HG02763 (cell line): ENCODE measurements around the gene ANAPC5.

Experiments
- ATAC-seq: cut with Tn5 transposase; IDR thresholded peaks from one replicate; pipeline ENCODE4 v1.9.1; 2021; ENCODE audit warnings: mild to moderate bottlenecking, moderate library complexity; ENCODE audit not compliant: unreplicated experiment

ANAPC5 gene

GRCh38 chr12:121371404-121371803, 19.2 kb upstream of the ANAPC5 start:
- no peak for ATAC-seq

- ATAC-seq: no peak
Observed at GRCh38 chr12:121366063-121366459, 13.8 kb upstream of the ANAPC5 start.

- no peak for ATAC-seq
Observed at GRCh38 chr12:121365416-121366062, 13.3 kb upstream of the ANAPC5 start.

GRCh38 chr12:121364683-121365121, 12.5 kb upstream of the ANAPC5 start:
- no peak for ATAC-seq

GRCh38 chr12:121358073-121358472, 5.9 kb upstream of the ANAPC5 start:
- no peak for ATAC-seq

GRCh38 chr12:121357331-121357730, 5.1 kb upstream of the ANAPC5 start:
- ATAC-seq: no peak

- no peak for ATAC-seq
Observed at GRCh38 chr12:121356657-121357056, 4.4 kb upstream of the ANAPC5 start.

GRCh38 chr12:121355818-121356217, 3.6 kb upstream of the ANAPC5 start:
- ATAC-seq: no peak

GRCh38 chr12:121352682-121353018, 439 bp upstream of the ANAPC5 start:
- ATAC-seq: no peak

- ATAC-seq: no peak
Observed at GRCh38 chr12:121346747-121347146, 5.5 kb downstream of the ANAPC5 start.

GRCh38 chr12:121345151-121345815, 6.9 kb downstream of the ANAPC5 start:
- no peak for ATAC-seq

- ATAC-seq: no peak
Observed at GRCh38 chr12:121344506-121344905, 7.7 kb downstream of the ANAPC5 start.

GRCh38 chr12:121337416-121337815, 14.8 kb downstream of the ANAPC5 start:
- no peak for ATAC-seq

- no peak for ATAC-seq
Observed at GRCh38 chr12:121334513-121335343, 17.5 kb downstream of the ANAPC5 start.

GRCh38 chr12:121333747-121334146, 18.5 kb downstream of the ANAPC5 start:
- ATAC-seq: no peak

- no peak for ATAC-seq
Observed at GRCh38 chr12:121331248-121331647, 21.0 kb downstream of the ANAPC5 start.

GRCh38 chr12:121330692-121331091, 21.5 kb downstream of the ANAPC5 start:
- no peak for ATAC-seq

GRCh38 chr12:121330195-121330594, 22.0 kb downstream of the ANAPC5 start:
- no peak for ATAC-seq

GRCh38 chr12:121328620-121329019, 23.6 kb downstream of the ANAPC5 start:
- ATAC-seq: no peak

GRCh38 chr12:121326996-121327674, 25.1 kb downstream of the ANAPC5 start:
- no peak for ATAC-seq

- no peak for ATAC-seq
Observed at GRCh38 chr12:121325922-121326396, 26.3 kb downstream of the ANAPC5 start.
